ENCODE results near the gene SNED1. TPM values are rescaled to one million over a fixed set of nuclear protein-coding genes. Genes with fewer than 3 reads are reported as not detected.

Gene SNED1
- total and polyA plus RNA-seq, 2 experiments from 2014 or later = 1.5 to 2.8 TPM

- TF ChIP-seq ZNF462 (CRISPR knock-in tag; IDR thresholded peaks at IDR 0.05) = no peak
These were observed 10.8 kb downstream of the SNED1 start (continued) for GRCh38 chr2:241009191-241009590.

- peak; percentile 83 for ATAC-seq
- peak; percentile 74 for DNase-seq (ENCODE audit: low spot score)
- Histone ChIP-seq H3K4me1 (ENCODE audit: insufficient read depth) (peaks cover 19% of the 10 kb centered on the region), H2AFZ (peak overlapping the region; percentile 93), H4K20me1 (replicated peaks; ENCODE audit: insufficient read depth) (no peaks in the 10 kb centered on the region), H3K4me2 (peak overlapping the region; percentile 83), H3K27me3 (ENCODE audit: insufficient read depth) (no peaks in the 10 kb centered on the region), H3K79me2 (replicated peaks; ENCODE audit: insufficient read depth) (no peaks in the 10 kb centered on the region), H3K36me3 (ENCODE audit: insufficient read depth) (no peaks in the 10 kb centered on the region), H3K9me2 (ENCODE audit: insufficient read depth) (peaks cover 4% of the 10 kb centered on the region; the same call in 1 of the 2 replicates), H3K27ac (ENCODE audit: low read depth) (0 out of 2 replicates have a peak overlapping the region, but pooled peaks have one; percentile 86), H3F3A (replicated peaks; ENCODE audit: low read depth) (0 out of 2 replicates have a peak, but pooled peaks cover 4% of the 10 kb centered on the region), H3K4me3 (peak overlapping the region; percentile 55)
- Mint-ChIP-seq H3K4me1 (peaks cover 23% of the 10 kb centered on the region), H3K9me3 (peaks cover 18% of the 10 kb centered on the region), H3K27me3 (ENCODE audit: insufficient read depth, low read depth, poor library complexity) (peaks cover 8% of the 10 kb centered on the region), H3K4me3 (peak overlapping the region; percentile 55), H3K27ac (peak overlapping the region; percentile 56; the same call in 1 of the 2 replicates), H3K36me3 (ENCODE audit: low read depth) (peaks cover 13% of the 10 kb centered on the region)
- TF ChIP-seq REST (IDR thresholded peaks at IDR 0.05; ENCODE audit: unreplicated experiment) (no peak), CTCF (conservative IDR thresholded peaks at IDR 0.05; ENCODE audit: low read depth in 2 of 2) (0 out of 4 replicates have a peak, but pooled peaks of 1 of the 2 experiments have one; percentile 14), POLR2AphosphoS5 (IDR thresholded peaks at IDR 0.05; ENCODE audit: low read depth) (peak; percentile 42)
These were observed 11.4 kb downstream of the SNED1 start for GRCh38 chr2:241009601-241010530.

Measured in GM23338 (cell line).